NCI-H2196 (cell line): ENCODE measurements around the gene PTPRR.
A peak's percentile ranks its signal among the peaks of the same experiment; 100 is the strongest.

Experiments
- DNase-seq: peaks from one replicate; lab custom pipeline; 2025; ENCODE audit not compliant: unreplicated experiment; lab: John Stamatoyannopoulos, UW

Gene PTPRR

DNA sequence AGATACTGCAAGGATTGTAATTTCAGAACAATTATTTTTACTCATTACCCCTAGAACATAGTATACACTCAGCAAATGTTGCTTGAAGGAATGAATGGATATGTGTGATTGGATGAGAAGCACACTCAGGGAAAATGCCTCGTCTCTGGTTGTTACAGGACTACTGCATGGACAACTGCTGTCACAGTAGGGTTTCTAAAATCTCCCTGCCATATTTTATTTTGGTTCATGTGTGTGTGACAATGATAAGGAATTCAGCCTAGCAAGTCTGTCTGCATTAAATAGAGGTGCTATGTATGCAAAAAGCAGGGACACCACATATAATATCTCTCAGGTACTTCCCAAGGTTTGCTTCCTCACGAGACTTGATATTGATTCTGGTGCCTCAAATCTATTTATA is 1.4 kb downstream of the PTPRR start:
- no peak for DNase-seq

DNA sequence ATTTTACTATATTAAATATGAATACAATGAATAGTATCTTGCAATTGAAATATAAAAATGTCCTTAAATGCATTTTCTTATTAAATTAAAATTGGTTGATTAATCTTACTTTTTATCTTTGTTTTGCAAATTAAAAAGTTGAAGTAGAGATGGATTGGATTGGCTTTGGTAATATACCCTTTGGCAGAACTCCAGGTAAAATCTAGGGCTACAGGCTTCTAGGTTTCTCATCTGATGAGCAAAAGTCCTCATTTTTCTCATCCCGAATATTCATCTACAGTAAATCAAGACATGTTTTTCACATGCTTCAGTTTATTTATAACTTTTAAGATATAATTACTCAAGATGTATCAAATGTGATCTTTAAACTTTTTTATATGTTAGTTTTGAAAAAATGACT is 2.2 kb downstream of the PTPRR start:
- DNase-seq: no peak

DNA sequence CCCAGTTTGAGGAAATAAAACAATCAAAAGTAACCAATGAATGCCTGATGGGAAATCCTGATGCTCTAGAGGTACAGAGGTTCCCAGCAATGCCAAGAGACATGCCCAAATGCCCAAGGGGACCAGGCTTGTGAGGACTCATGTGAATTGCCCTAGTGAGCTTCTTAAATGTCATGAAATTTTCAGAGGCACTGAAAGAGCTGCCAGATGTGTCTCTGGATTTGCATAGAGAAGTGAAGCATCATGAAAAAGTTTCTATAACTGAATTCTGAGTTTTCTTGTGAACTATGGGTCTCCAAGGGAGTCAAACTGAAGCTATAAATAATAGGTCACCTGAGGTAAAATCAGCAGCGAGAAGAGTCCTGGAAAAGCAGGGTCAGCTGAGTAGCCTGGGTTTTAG is 9.9 kb downstream of the PTPRR start:
- DNase-seq: no peak

DNA sequence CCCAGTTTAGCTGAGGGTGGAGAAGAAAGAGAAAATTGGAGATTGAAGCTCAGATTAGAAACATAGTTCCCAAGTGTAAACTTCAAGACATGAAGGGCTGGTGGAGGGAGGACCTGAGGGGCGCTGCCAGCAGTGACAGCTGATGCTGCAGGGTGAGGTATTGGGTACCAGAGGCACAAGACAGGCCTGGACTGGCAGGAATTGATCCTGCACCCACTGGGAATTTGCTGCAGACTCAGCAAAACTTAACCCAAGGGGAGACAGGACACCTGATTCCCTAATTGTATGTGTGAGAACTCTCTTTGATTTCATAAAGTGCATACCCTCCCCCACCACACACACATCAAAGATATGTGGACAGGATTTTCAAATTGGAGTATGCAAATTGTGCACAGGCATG is 11.6 kb downstream of the PTPRR start:
- DNase-seq: no peak

DNA sequence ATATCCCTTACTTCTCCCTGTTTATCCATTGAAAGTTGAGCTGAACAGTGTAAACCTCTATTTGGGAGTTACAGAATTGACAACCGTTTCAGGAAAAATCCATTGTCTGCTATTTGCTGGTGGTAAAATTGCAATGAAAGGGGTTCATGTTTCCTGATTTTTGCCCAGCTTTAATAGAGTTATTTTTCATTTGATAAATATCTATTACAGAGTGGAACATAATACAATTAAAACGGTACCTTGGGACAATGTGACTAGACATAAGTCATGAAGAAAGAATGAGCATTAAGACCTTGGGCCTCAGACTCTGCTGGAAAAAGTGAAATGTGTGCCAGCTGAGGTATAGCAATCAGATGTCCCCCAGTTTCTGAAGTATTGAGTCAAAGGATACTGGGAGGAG is 13.1 kb downstream of the PTPRR start:
- no peak for DNase-seq

DNA sequence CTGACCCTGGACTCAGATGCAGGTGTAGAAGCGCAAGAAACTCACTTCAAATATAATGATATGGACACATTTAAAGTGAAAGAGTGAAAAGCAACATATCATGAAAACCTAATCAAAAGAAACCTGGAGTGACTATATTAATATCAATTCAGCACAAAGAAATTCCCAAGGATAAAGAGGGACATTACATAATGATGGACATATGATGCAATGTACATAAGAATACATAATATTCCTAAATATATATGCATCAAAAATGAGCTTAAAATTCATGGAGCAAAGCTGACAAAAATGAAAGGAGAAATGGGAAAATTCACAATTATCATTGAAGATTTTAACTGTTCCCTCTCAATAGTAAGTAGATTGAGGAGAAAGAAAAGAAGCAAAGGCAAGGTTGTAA is 24.6 kb downstream of the PTPRR start:
- no peak for DNase-seq

DNA sequence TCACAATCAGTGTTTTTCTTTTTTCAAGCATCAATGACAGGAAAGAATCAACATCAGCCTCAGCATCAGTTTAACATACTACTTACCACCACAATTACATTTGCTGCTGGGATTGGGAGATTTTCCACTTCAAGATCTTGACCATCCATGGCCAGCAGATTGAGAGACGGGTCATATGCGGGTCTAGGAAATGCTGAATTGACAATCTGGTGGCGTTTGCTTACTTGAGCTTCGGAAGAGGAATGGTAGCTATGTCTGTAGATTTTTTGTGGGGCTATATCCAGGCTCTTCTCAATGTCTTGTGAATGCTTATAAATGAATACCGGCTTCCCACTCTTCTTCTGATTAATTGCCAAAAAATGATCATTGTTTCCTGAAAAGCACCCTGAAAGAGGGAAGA is 27.9 kb downstream of the PTPRR start:
- DNase-seq: no peak

DNA sequence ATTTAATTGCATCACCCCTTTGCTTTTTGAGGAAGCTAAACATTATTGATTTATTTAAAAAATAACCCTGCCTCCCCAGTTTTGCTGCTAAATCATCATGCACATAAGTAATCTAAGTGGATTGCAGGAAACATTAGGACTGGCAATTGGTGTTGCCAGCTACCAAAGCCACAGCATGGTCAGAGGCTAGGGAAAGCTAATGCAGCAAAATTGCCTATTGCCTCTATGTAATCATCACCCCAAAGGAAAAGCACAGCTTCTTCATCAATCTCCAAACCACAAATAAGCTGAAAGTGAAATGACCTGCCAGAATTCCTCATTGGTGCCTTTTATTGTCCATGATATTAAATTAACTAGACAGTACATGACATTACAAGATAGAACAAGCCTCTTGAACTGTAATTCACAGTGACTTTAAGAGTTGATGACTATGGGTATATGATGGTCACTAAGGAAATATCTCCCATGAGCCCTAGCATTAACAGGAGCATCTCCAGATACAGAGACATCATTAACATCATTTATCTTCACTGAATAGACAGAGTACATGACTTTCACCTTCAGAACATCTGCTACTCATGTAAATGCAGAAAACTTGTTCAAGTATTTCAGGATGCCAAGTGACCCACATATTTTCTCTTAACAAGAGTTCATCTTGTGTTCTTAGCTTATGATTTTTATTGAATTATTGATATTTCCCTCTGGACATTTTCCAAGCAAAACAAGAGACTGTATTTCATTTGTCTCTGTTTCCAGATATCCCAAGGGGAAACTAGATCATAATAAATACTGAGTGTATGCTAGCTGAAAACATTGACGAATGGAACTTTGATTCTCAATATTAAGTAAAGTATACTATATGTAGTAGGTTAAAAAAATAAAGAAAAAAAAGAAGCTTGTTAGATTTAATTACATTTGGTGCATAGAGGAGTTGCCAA is 29.4 kb downstream of the PTPRR start:
- no peak for DNase-seq

DNA sequence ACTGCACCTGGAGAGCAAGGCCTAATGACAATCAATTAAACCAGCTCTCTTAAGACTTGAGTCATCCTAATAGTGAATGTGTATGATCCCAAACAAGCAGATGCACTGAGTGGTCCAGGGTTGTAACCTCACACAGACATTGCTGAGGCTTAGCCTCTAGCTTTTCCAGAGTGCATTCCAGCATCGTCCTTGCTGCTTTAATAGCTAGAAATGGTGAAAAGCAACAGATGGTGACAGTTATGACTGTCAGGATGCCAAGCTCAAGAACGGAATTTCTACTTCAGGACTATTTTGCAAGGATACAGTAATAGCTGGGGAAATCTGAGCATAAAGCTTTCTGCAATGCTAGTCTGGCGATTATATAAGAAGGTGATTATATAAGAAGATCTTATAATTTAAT is 34.6 kb downstream of the PTPRR start:
- DNase-seq: no peak

DNA sequence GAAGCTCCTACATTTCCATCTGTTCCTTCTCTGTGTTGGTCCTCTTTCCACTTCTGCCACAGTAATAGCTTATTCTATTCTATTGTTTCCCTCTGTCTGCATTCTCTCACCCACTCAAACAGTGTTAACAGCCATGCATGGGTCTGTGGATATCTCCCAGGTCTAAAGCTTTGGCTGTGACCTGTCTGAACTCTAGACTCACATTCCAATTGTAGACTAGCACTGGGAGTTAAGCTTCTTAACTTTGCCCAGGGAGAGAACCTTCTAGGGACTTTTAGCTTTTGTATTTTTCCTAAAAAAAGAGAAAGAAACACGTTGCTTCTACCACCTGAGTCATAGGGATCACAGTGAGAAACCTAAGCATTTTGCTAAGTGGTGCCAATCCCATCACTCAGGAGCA is 36.7 kb downstream of the PTPRR start:
- no peak for DNase-seq

DNA sequence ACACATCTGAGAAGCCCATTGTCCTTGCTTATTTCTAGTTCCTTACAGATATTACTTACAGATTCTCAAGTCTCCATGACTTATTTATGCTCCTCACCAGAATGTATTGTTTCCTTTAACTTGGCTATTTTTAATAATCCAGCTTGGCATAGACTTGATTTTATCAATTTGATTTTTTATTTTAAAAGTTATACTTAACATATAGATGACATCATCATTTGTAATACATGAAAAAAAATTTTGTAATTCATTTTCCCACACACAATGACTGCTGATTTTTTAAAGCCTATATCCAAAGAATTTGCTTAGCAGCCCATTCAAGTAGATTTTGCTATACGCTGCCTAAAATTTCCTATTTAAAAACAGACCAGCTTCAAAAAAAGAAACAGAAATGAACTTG is 39.8 kb downstream of the PTPRR start:
- DNase-seq: no peak

DNA sequence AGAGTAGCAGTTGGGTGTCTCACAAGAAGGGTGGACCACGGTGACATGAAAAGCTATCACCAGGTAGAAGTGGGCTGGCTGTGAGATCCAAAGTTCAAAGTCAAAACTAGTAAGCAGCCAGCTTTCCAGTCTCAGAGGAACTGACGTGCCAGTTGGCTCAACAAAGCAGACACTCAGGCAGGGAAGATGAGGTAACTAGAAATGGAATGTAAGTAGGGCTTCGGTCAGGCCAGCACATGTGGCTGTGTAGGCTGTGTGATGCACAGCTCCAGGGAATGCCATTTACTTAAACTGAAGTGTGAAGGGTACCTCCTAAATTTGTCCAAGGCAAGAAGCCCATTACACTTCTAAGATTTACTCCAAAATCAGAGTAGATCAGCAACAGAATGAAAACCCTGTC is 43.6 kb downstream of the PTPRR start:
- no peak for DNase-seq

DNA sequence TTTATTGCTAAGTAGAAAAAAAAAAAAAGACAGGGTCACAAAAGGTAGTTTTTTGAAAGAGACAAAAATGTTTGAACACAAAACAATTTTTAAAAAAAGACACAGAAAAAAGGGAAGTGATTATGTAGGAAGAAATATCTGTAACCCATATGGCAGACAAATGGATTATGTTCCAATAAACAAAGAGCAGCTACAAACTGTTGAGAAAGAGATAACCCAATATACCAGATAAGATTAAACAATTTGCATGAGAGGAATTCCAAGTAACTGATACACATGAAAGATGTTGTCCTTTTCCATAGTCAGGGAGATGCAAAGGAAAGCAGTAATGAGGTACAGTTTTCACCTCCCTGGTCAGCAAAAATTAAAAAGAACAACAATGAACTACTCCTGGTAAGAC is 44.9 kb downstream of the PTPRR start:
- DNase-seq: no peak

DNA sequence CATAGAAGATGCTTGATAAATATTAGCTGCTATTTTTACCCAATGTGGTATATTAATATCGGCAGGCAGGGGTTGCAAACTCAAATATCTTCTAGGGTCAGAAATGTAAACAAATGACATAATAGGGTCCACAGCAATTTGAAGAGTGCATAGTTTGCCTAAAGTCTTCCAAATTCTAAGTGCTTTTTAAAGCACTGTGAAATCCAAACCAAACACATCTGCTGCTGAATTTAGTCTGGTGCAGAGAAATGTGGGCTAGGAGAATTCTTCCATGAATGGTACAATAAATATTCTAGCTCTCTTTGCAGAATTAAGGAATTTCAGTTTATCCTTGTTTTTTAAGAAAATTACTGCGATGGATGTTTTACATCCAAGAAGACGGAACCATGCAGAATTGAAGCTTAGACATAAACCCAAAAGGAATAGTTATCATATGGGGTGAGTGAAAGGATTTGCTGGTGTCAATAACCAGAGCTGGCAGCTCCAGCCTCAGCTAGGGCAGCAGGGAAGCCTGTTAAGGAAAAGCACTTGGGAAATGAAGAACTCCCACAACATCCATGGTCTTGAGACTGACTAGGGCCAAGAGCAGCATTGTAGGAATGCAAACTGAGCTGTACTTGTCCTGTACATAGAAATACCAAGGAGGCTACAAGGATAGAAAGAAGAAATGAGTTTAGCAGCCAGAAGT is 65.5 kb downstream of the PTPRR start:
- DNase-seq: no peak

DNA sequence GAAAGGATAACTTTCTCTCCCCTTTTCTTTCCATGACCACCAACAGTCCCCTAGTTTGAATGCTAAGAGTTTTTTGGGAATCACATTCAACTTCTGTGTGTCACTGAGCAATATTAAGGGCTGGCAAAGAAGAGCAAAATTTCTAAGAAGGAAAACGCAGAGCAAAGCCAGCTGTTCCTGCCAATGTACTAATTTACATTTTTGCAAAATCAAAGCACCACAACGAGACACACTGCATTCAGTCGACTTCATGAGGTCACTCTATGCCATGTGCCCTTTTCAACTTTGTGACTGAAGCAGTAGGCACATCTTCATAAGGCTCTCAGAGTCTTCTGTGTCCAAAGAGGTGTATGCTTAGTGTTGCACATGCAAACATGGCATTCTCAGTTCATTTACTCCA is 66.4 kb downstream of the PTPRR start:
- DNase-seq: no peak

DNA sequence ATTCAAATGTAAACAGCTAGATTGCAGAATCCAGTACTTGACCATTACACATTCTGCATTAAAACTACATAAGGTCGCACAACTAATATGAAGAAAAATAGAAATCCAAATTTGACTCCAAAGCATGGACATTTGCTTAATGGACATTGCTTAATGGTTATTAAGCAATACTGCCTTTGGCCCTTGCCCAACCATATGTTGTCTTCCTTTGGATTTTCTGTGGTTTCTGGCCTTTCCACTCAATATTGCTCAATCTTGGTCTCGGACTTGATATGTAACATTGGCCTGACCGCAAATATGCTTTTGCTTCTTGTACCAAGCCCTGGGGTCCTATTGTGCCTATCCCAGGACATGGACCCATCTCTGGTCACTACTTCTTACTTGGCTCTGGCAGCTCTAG is 67.2 kb downstream of the PTPRR start:
- no peak for DNase-seq

DNA sequence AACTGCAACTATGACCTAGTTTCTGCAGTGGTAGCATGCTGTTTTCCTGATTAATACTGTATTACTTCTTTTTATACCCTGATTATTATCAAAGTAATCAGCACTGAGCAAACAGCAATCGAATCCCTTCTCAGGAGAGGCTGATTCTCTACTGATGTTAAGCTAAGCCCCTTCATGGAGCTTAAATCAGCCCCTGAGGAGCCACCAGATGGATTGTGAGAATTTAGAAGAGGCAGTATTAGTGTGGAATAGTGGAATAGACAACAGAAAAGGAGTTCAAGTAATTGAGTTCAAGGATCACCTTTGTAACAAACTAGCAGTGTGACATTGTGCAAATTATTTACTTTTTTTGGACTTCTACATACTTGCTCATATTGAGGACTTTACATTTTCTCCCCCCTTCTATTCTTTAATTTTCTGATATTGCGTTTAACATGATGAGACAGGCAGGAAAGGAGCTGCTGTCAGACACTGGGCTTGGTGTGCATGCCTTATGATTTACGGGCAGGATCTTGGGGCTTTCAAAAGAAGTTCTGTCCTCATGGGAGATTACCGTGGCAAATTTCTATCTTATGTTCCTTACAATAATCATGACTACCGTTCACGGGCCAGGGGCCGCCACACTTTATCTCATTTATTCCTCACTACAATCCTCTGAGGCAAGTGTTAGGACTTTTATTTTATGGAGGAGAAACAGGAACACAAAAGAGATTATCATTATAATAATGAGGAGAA is 68.0 kb downstream of the PTPRR start:
- DNase-seq: no peak

DNA sequence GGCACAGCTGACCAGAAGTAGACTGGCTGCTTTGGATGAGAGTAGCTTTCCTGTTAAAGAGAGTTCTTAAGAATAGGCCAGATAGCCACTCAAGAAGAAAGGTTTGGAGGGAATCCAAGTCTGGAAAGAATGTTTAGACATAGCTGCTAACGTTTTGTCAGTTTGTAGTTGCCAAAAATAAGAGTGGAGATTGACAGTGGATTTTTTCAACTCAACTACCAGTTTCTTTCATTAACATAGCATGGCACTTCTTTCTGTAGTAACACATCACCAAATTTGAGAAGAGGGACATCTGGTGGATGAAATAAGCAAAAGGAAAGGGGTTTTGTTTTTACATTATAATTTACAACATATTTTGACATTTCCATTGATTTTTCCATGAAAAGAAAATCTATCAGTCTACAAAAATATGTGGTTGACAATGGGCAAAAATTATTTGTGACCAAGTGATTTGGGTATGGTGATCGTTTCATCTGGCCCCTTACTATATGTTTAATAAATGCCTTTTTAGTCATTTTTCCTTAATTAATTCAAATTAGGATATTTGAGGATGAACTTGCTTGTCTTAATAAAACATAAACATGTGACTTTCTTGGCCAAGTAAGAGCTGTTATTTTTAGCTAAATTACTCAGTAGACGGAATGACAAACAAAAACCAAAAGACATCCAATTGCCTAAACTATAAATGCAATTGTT is 71.1 kb downstream of the PTPRR start:
- peak; percentile 7 for DNase-seq

DNA sequence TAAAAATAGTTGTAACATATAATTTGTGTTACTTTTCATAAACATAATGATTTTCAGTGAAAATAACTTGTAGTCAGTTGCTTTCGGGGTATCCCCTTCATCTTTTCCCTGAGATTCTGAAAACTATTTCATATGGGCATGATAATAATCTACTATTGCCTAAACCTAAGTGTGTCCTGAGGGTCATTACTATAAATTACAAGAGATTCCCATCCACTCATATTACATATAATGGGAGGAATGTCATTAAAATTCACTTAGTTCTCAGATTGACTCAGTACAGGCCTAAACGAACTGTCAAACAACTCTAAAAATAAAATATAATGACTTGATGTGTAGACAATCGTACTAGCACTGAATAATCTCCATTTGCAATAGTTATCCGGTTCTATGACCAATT is 72.7 kb downstream of the PTPRR start:
- DNase-seq: no peak

DNA sequence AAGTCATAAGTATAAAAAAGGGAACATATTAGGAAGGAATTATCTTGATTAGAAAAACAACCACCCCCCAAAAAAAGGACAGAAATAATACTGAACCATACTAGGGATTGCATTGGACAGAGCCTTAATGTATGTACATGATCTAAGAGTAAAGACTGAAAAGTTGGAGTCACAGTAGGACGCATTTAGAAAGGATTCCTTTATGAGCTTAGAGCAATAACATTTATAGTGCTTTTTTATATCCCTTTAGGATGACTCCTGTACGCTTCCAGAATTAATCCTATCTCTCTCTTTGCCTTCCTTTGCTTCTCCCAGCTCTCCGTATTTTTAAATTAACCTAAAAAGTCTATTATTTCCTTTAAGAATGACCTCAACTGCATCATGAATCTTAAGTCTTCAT is 75.3 kb downstream of the PTPRR start:
- no peak for DNase-seq

DNA sequence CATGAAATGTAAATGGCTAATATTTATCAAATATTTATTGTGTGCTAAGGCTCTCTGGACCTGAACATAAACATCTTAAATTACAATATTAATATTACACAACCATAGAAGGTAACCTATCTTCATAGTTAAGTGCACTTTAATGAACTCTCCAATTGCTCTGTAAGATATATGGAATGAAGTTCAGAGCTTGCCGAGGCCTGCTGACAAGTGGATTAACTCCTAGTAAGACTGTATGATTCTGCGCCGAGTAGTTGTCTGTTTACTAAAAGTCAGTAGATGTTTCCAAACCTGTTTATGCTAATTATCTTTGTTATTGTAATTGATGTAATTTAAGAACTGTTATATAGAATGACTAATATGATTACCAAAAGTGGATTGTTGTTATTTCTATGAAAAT is 77.2 kb downstream of the PTPRR start:
- DNase-seq: no peak
